ENCODE results near the gene MEF2D.

MEF2D gene

GRCh38 chr1:156423422-156424352 is 76.9 kb downstream of the MEF2D start:
- no peak for DNase-seq

- DNase-seq, result no peak
Measured at GRCh38 chr1:156422602-156423091, 77.9 kb downstream of the MEF2D start.

GRCh38 chr1:156421939-156422601 is 78.5 kb downstream of the MEF2D start:
- no peak for DNase-seq

GRCh38 chr1:156421062-156421938 is 79.3 kb downstream of the MEF2D start:
- peak; percentile 60 for DNase-seq

- no peak for DNase-seq
Measured at GRCh38 chr1:156420205-156421061, 80.1 kb downstream of the MEF2D start.

- DNase-seq, result no peak
Measured at GRCh38 chr1:156419854-156420204, 80.7 kb downstream of the MEF2D start.

- DNase-seq, result no peak
Measured at GRCh38 chr1:156418416-156419070, 82.0 kb downstream of the MEF2D start.

GRCh38 chr1:156417401-156418020 is 83.1 kb downstream of the MEF2D start:
- no peak for DNase-seq

- no peak for DNase-seq
Measured at GRCh38 chr1:156416993-156417392, 83.6 kb downstream of the MEF2D start.

- peak; percentile 45 for DNase-seq
Measured at GRCh38 chr1:156414461-156415064, 86.0 kb downstream of the MEF2D start.
